SK-N-MC (cell line): ENCODE results near the gene SEH1L.

Experiments used
- DNase-seq: peaks from one replicate; pipeline ENCODE4 v3.0.0-alpha.2; 2011; ENCODE audit warnings: low read depth, low spot score
- H3K27ac ChIP-seq: fragments of 200-600 bp; sonication (generic); 2 replicates; pipeline ENCODE4 v1.5.1; 2016; ENCODE audit warnings: mixed run types
- H3K36me3 ChIP-seq: fragments of 200-600 bp; sonication (generic); 2 replicates; pipeline ENCODE4 v1.6.1; 2017; ENCODE audit warnings: antibody characterized with exemption, low read length, mixed read lengths; ENCODE audit not compliant: insufficient read depth
- H3K4me3 ChIP-seq: fragments of 200-600 bp; sonication (generic); 2 replicates; pipeline ENCODE4 v1.5.1; 2016
- H3K9ac ChIP-seq: fragments of 200-600 bp; sonication (generic); 2 replicates; pipeline ENCODE4 v1.8.0; 2017; ENCODE audit warnings: mixed run types, mixed read lengths; ENCODE audit not compliant: insufficient read length
- H3K9me3 ChIP-seq: fragments of 200-600 bp; sonication (generic); 2 replicates; pipeline ENCODE4 v1.6.1; 2017; ENCODE audit warnings: low read depth, mild to moderate bottlenecking, antibody characterized with exemption, low read length, moderate library complexity, mixed read lengths
- EZH2 ChIP-seq: fragments of 200-600 bp; sonication (generic); IDR thresholded peaks from one replicate; pipeline ENCODE4 v1.6.1; 2017; ENCODE audit warnings: antibody characterized with exemption
- FOXP2 ChIP-seq: optimal IDR thresholded peaks from 2 replicates; pipeline ENCODE3; 2011; ENCODE audit warnings: mild to moderate bottlenecking, moderate library complexity; ENCODE audit not compliant: insufficient read depth; ENCODE audit errors: extremely low read length, control extremely low read depth
- POLR2AphosphoS5 ChIP-seq: IDR thresholded peaks from 2 replicates; pipeline ENCODE4 v1.6.1; 2012; ENCODE audit warnings: mild to moderate bottlenecking, low read depth, low read length, borderline replicate concordance

The SEH1L gene

GRCh38 chr18:13022644-13023043 lies 74.8 kb downstream of the SEH1L start:
- Histone ChIP-seq H3K36me3 (peaks cover 74% of the 10 kb centered on the region), H3K27ac (no peak overlapping the region), H3K4me3 (no peak overlapping the region), H3K9ac (no peak overlapping the region), H3K9me3 (peaks cover 5% of the 10 kb centered on the region; the same call in 1 of the 2 replicates)
- TF ChIP-seq POLR2AphosphoS5: no peak
- TF ChIP-seq FOXP2: no peak
- TF ChIP-seq EZH2: no peak
- DNase-seq: no peak

GRCh38 chr18:13025233-13025632 lies 77.4 kb downstream of the SEH1L start:
- Histone ChIP-seq H3K27ac (no peak overlapping the region), H3K4me3 (no peak overlapping the region), H3K9ac (no peak overlapping the region), H3K9me3 (peaks cover 5% of the 10 kb centered on the region; the same call in 1 of the 2 replicates), H3K36me3 (peaks cover 77% of the 10 kb centered on the region)
- no peak for DNase-seq
- TF ChIP-seq EZH2 (no peak), POLR2AphosphoS5 (no peak), FOXP2 (no peak)

- H3K36me3 ChIP-seq: peaks cover 75% of the 10 kb centered on the region
- H3K9me3 ChIP-seq: peaks cover 5% of the 10 kb centered on the region; the same call in 1 of the 2 replicates
- TF ChIP-seq EZH2: no peak
- TF ChIP-seq POLR2AphosphoS5: no peak
- TF ChIP-seq FOXP2: no peak
- H3K27ac ChIP-seq: no peak overlapping the region
- no peak overlapping the region for H3K9ac ChIP-seq
- no peak for DNase-seq
- no peak overlapping the region for H3K4me3 ChIP-seq
Observed at GRCh38 chr18:13026583-13027270, 78.9 kb downstream of the SEH1L start.

DNA sequence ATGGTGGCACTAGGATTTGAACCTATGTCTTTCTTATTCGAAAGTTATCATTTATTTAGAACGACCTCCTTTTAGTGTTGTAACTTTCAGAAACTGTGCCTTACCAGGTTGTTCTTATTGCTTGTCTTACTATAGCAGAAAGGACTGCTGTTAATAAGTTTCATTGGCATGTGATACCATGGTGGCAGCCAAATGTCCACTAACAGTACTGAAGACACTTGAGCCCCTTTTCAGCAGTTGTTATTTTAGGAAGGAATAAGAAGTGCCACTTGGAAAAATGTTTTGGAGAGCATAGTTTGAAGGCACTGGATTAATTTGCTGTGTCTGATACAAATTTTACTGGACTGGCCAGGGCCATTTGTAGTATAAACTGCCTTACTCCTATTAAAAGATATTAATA lies 81.1 kb downstream of the SEH1L start:
- Histone ChIP-seq H3K36me3 (peaks cover 71% of the 10 kb centered on the region), H3K27ac (no peak overlapping the region), H3K9ac (no peak overlapping the region), H3K4me3 (no peak overlapping the region), H3K9me3 (no peaks in the 10 kb centered on the region)
- no peak for DNase-seq
- TF ChIP-seq POLR2AphosphoS5 (no peak), EZH2 (no peak), FOXP2 (no peak)

DNA sequence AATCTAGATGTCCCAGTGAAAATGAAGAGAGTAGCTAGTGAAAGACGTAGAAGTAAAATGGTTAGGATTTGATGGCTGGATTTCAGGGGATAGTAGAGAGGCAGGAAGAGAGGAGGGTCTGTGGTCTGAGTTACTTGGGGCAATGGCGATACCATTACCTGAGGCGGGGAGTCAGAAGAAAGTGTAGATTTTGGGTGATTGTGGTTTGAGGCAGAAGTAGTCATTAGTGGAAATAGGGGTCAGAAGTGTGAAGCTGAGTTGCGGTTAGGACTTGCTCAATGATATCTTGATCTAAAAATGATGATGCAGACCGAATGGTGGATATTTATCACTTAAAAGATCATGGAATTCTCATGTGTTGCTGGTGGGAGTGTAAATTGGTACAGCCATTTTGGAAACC lies 84.4 kb downstream of the SEH1L start:
- TF ChIP-seq EZH2 (no peak), FOXP2 (no peak), POLR2AphosphoS5 (no peak)
- Histone ChIP-seq H3K27ac (no peak overlapping the region), H3K36me3 (peaks cover 50% of the 10 kb centered on the region), H3K9me3 (no peaks in the 10 kb centered on the region), H3K9ac (no peak overlapping the region), H3K4me3 (no peak overlapping the region)
- DNase-seq: no peak

GRCh38 chr18:13035249-13035914 lies 87.6 kb downstream of the SEH1L start:
- TF ChIP-seq EZH2 (no peak), POLR2AphosphoS5 (no peak), FOXP2 (no peak)
- H3K4me3 ChIP-seq: no peak overlapping the region
- DNase-seq: no peak
- H3K9me3 ChIP-seq: no peaks in the 10 kb centered on the region
- peaks cover 33% of the 10 kb centered on the region for H3K36me3 ChIP-seq
- no peak overlapping the region for H3K9ac ChIP-seq
- H3K27ac ChIP-seq: no peak overlapping the region

- no peak overlapping the region for H3K9ac ChIP-seq
- H3K27ac ChIP-seq: no peak overlapping the region
- TF ChIP-seq FOXP2 (no peak), POLR2AphosphoS5 (no peak), EZH2 (no peak)
- no peak for DNase-seq
- H3K36me3 ChIP-seq: peaks cover 27% of the 10 kb centered on the region
- no peaks in the 10 kb centered on the region for H3K9me3 ChIP-seq
- no peak overlapping the region for H3K4me3 ChIP-seq
Observed at GRCh38 chr18:13036622-13037320, 89.0 kb downstream of the SEH1L start.
